ENCODE data around the gene FLNC. TPM values are rescaled to one million over a fixed set of nuclear protein-coding genes. Genes with fewer than 3 reads are reported as not detected.

FLNC gene
- polyA plus RNA-seq, 2 of the 4 experiments (the other 2 are of a cell fraction): 0.43 to 3.4 TPM

DNA sequence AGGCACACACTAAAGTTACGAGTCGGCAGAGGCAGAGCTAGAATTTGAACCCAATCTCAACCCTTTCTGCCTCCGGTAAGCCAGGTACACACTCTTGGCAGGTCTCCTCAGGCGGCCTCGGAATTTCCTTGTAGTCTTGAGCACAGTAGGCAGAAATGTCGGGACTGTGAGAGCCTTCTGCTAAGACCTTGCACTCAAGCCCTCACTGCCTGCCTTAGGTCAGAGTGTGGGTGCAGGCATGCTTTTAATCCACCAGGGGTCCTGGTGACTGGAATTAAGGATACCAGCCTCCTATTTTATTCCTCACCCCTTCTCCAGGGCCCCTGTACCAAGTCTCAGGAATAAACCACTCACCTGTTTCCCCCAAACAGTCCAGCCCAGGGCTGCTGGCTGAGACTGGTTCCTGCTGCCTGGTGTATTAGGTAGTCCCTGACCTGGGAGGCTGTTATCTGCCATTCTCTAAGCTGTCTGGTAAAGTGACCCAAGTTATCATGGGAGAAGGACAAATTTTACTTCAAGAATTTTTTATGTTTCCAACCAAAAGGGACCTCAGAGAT lies 33.3 kb downstream of the FLNC start:
- H3K9me3 ChIP-seq: no peaks in the 10 kb centered on the region
- CTCF ChIA-PET: interaction anchor here (0.8 to 17.4 kb wide), 9 partner anchors 9 to 228 kb away, joined by 3 to 225 read pairs (median 4); partner anchors contain the start of gene CALU
- peak overlapping the region; percentile 81 to 89 for H3K27ac ChIP-seq
- ATAC-seq: peak; percentile 73 to 89
- POLR2A ChIA-PET: interaction anchor here (1.5 kb wide), 2 partner anchors 9 to 125 kb away, joined by 3 to 4 read pairs; partner anchors contain the start of gene CALU
- peak; percentile 76 to 91 for DNase-seq (ENCODE audit: low read depth in 1 of 2, low spot score in 1 of 2)
- TF ChIP-seq, protein P1, sequence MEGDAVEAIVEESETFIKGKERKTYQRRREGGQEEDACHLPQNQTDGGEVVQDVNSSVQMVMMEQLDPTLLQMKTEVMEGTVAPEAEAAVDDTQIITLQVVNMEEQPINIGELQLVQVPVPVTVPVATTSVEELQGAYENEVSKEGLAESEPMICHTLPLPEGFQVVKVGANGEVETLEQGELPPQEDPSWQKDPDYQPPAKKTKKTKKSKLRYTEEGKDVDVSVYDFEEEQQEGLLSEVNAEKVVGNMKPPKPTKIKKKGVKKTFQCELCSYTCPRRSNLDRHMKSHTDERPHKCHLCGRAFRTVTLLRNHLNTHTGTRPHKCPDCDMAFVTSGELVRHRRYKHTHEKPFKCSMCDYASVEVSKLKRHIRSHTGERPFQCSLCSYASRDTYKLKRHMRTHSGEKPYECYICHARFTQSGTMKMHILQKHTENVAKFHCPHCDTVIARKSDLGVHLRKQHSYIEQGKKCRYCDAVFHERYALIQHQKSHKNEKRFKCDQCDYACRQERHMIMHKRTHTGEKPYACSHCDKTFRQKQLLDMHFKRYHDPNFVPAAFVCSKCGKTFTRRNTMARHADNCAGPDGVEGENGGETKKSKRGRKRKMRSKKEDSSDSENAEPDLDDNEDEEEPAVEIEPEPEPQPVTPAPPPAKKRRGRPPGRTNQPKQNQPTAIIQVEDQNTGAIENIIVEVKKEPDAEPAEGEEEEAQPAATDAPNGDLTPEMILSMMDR (IDR thresholded peaks at IDR 0.05): peak; percentile 36
- TF ChIP-seq KDM5A (IDR thresholded peaks at IDR 0.05): no peak
- TF ChIP-seq MAZ (IDR thresholded peaks at IDR 0.05; ENCODE audit: borderline replicate concordance, low read depth, low read length): no peak
- no peak for TF ChIP-seq JUNB (IDR thresholded peaks at IDR 0.05)
- TF ChIP-seq RARB (CRISPR knock-in tag; IDR thresholded peaks at IDR 0.05): no peak
- H3K4me3 ChIP-seq: peak overlapping the region; percentile 81
- no peak for FAIRE-seq
- H3K4me1 ChIP-seq: peaks cover 9% of the 10 kb centered on the region; the same call in 2 of the 3 replicates
- H3K4me2 ChIP-seq: peak overlapping the region; percentile 81
- WGBS (ENCODE audit: missing lambda C conversion rate): 0% methylated on average over 6 of the region's 6 CpGs

DNA sequence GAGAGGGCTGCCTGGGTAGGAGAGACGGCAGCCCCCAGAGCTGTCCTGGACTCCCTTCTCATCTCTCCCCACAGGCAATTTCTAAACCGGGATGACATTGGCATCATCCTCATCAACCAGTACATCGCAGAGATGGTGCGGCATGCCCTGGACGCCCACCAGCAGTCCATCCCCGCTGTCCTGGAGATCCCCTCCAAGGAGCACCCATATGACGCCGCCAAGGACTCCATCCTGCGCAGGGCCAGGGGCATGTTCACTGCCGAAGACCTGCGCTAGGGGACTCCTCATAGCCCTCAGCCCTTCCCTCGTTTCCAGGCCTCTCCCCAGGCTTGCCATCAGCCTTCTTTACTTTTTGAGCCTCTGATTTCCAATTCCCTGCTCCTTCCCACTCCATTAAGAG lies 35.1 kb downstream of the FLNC start:
- ChIA-PET CTCF (interaction anchor here (17.4 kb wide), 1 partner anchor 18 kb away, joined by 225 read pairs; no protein-coding TSS in a partner anchor), POLR2A (no interaction called here)
- 90% methylated on average over 11 of the region's 12 CpGs for WGBS (ENCODE audit: missing lambda C conversion rate)
- ATAC-seq (no peak), FAIRE-seq (no peak), DNase-seq (ENCODE audit: low read depth in 1 of 2, low spot score in 1 of 2) (no peak)
- Histone ChIP-seq H3K4me1 (peaks cover 17% of the 10 kb centered on the region; the same call in 2 of the 3 replicates), H3K4me2 (no peak overlapping the region), H3K4me3 (no peak overlapping the region), H3K9me3 (no peaks in the 10 kb centered on the region), H3K27ac (no peak overlapping the region)
- TF ChIP-seq, protein P2, sequence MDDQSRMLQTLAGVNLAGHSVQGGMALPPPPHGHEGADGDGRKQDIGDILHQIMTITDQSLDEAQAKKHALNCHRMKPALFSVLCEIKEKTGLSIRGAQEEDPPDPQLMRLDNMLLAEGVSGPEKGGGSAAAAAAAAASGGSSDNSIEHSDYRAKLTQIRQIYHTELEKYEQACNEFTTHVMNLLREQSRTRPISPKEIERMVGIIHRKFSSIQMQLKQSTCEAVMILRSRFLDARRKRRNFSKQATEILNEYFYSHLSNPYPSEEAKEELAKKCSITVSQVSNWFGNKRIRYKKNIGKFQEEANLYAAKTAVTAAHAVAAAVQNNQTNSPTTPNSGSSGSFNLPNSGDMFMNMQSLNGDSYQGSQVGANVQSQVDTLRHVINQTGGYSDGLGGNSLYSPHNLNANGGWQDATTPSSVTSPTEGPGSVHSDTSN (IDR thresholded peaks at IDR 0.05): no peak
- TF ChIP-seq CBX2 (IDR thresholded peaks at IDR 0.05; ENCODE audit: borderline replicate concordance, low read depth) (no peak), TP53 (CRISPR knock-in tag; IDR thresholded peaks at IDR 0.05) (no peak), ZC3H11A (IDR thresholded peaks at IDR 0.05) (no peak), HOXB5 (CRISPR knock-in tag; IDR thresholded peaks at IDR 0.05) (no peak), BCL3 (IDR thresholded peaks at IDR 0.05) (no peak), JUN (IDR thresholded peaks at IDR 0.05) (no peak), HOXB13 (CRISPR knock-in tag; IDR thresholded peaks at IDR 0.05; ENCODE audit: low read depth) (no peak), ZSCAN20 (CRISPR knock-in tag; IDR thresholded peaks at IDR 0.05) (no peak), CHD4 (IDR thresholded peaks at IDR 0.05; ENCODE audit: borderline replicate concordance) (no peak), TFCP2L1 (CRISPR knock-in tag; IDR thresholded peaks at IDR 0.05) (no peak), MYC (IDR thresholded peaks at IDR 0.05; ENCODE audit: borderline replicate concordance, low read length) (no peak), REST (IDR thresholded peaks at IDR 0.05) (no peak)
